GM12872 (cell line): ENCODE data around the gene INF2.

Experiments
- TF ChIP-seq, protein P1 (sequence below): IDR thresholded peaks from 3 replicates; pipeline ENCODE4 v1.5.1; 2011; ENCODE audit warnings: low read depth, mild to moderate bottlenecking, low read length, moderate library complexity; ENCODE audit not compliant: insufficient read depth

Gene INF2

DNA sequence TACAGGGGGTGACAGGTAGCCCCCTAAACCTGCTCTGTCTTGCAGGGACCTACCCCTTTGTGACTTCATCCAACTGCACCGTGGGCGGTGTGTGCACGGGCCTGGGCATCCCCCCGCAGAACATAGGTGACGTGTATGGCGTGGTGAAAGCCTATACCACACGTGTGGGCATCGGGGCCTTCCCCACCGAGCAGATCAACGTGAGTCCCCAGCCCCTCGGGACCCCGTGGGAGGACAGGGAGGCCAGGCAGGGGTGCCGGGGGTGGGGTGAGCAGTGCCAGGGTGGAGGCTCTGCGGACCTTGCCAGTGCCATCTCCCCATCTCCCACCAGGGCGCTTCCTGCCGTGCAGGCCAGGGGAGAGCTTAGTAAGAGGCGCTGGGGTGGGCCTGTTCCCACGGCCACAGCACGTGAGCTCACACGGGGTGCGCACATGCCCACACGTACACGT is 52.4 kb downstream of the INF2 start:
- TF ChIP-seq, protein P1, sequence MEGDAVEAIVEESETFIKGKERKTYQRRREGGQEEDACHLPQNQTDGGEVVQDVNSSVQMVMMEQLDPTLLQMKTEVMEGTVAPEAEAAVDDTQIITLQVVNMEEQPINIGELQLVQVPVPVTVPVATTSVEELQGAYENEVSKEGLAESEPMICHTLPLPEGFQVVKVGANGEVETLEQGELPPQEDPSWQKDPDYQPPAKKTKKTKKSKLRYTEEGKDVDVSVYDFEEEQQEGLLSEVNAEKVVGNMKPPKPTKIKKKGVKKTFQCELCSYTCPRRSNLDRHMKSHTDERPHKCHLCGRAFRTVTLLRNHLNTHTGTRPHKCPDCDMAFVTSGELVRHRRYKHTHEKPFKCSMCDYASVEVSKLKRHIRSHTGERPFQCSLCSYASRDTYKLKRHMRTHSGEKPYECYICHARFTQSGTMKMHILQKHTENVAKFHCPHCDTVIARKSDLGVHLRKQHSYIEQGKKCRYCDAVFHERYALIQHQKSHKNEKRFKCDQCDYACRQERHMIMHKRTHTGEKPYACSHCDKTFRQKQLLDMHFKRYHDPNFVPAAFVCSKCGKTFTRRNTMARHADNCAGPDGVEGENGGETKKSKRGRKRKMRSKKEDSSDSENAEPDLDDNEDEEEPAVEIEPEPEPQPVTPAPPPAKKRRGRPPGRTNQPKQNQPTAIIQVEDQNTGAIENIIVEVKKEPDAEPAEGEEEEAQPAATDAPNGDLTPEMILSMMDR: no peak

- TF ChIP-seq, protein P1: no peak
Observed at GRCh38 chr14:104742586-104743455, 53.4 kb downstream of the INF2 start.

DNA sequence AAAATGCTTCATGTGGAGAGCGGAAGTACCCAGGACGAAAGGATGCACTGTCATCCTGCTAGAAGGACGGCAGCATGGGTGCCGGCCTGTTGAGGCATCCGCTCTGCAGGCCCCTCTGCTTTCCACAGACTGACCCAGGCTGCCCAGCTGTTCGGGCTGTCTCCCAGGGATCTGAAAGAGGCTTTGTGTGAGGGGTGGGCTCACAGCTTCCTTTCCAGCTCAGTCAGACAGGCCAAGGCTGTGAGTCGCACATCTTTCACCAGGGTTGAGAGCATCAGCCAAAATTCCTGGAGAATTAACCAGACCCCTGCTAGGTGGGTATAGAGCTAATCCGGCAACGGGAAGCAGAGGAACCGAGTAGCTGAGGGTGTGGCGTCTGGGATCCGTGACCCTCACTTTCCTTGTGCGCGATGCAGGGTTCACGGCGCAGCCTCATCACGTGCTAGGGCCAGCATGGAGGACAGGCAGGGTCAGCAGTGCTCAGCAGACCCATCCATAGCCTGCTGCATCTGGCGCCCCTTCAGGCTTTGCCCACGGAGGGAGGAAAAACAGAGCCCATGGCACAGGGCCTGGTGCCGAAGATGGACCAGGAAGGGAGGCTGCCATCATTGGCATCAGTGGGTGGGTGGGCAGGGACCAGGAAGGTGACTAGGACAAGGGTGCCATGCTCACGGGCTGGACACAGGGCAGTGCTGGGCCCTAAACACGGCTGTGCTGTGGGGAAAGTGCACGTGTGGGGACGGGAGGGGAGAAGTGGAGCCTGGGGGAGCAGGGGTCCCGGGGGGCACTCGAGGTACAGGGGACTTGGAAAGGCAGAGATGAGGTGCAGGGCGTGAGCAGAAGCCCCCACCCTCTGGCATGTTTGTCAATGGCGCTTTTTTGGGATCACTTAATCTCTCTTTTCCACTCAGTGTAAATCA is 54.3 kb downstream of the INF2 start:
- TF ChIP-seq, protein P1: no peak

- TF ChIP-seq, protein P1: no peak
Observed at GRCh38 chr14:104744484-104744883, 55.1 kb downstream of the INF2 start.

GRCh38 chr14:104745431-104745830 is 56.0 kb downstream of the INF2 start:
- TF ChIP-seq, protein P1: no peak

DNA sequence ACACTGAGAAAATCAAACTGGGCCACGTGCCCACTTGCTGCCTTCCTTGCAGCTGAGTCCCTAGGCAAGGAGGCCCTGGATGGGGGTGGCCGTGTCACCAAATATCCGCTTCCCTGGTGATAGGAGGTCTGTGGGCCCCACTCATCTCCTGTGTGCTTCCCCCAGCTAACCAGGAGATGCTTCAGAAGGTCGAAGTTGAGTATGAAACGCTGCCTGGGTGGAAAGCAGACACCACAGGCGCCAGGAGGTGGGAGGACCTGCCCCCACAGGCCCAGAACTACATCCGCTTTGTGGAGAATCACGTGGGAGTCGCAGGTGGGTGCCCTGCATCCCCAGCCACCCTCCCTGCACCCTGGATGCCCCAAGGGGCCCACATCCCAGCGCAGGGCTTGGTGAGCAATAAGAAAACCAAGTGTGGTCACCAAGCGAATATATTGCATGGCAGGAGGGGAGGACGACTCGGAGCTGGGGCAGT is 56.7 kb downstream of the INF2 start:
- TF ChIP-seq, protein P1: no peak

- TF ChIP-seq, protein P1: no peak
Observed at GRCh38 chr14:104746934-104747481, 57.6 kb downstream of the INF2 start.
